ENCODE data around the gene TUT1. TPM values are rescaled to one million over a fixed set of nuclear protein-coding genes. Genes with fewer than 3 reads are reported as not detected.

The TUT1 gene
- total RNA-seq, 1 experiment from 2014 or later: 20.7 TPM

DNA sequence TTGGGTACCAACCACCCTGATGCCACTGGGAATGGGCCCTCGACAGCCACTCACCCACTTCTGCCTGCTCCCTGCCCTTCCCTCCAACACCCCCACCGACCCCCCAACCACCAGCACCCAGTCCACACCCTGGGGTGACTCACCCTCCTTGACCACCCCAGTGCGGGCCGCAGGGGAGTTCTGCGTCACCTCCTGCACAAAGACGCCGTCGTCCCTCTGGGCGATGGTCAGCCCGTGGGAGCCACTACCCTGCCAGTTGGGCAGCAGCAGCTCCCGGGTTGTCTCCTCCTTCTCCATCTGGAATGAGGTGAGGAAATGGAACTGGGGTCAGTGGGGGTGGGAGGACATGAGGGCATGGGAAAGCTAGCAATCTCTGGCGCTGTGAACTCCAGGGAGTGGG lies 55.5 kb downstream of the TUT1 start:
- no peak for TF ChIP-seq CTCF (conservative IDR thresholded peaks at IDR 0.05)
- H3K23me2 ChIP-seq (ENCODE audit: insufficient read length, low read depth, low read length, poor library complexity, severe bottlenecking): no peaks in the 10 kb centered on the region
- H2BK20ac ChIP-seq (ENCODE audit: low read depth, low read length, poor library complexity, severe bottlenecking): no peak overlapping the region
- H4K91ac ChIP-seq (ENCODE audit: insufficient read length, low read depth, low read length): no peak overlapping the region
- no peaks in the 10 kb centered on the region for H3K79me1 ChIP-seq (ENCODE audit: insufficient read depth, low read depth, low read length, poor library complexity, severe bottlenecking)
- no peak overlapping the region for H2AFZ ChIP-seq (ENCODE audit: low read length)
- Mint-ChIP-seq H3K9me3 (peaks cover 0 to 6% of the 10 kb centered on the region in 2 experiments; a peak in 1 of 5 replicates), H3K36me3 (ENCODE audit: insufficient read depth in 1 of 3, low read depth in 3 of 3) (peaks cover 2 to 40% (median 31%) of the 10 kb centered on the region in 3 experiments; a peak in 5 of 7 replicates), H3K4me1 (peaks cover 10 to 15% of the 10 kb centered on the region in 2 experiments), H3K4me3 (no peak overlapping the region), H3K27me3 (ENCODE audit: low read depth) (peaks cover 2% of the 10 kb centered on the region; the same call in 1 of the 2 replicates), H3K27ac (no peak overlapping the region)
- no peak overlapping the region for H3K14ac ChIP-seq (ENCODE audit: insufficient read depth, low read length)
- H3K9me3 ChIP-seq (ENCODE audit: control insufficient read depth, low read depth, low read length): no peaks in the 10 kb centered on the region
- no peaks in the 10 kb centered on the region for H3K79me2 ChIP-seq (ENCODE audit: insufficient read depth, low read length)
- H3K4ac ChIP-seq (ENCODE audit: low read depth, low read length): no peak overlapping the region
- no peak overlapping the region for H2BK15ac ChIP-seq (ENCODE audit: low read depth, low read length)
- no peak overlapping the region for H4K8ac ChIP-seq (replicated peaks; ENCODE audit: insufficient read length, low read depth, low read length)
- H2BK12ac ChIP-seq (ENCODE audit: insufficient read length, low read depth, low read length): no peak overlapping the region
- no peak overlapping the region for H2BK120ac ChIP-seq (ENCODE audit: low read depth, low read length, poor library complexity, severe bottlenecking)
- no peak overlapping the region for H3K23ac ChIP-seq (ENCODE audit: insufficient read length, low read depth, low read length)
- no peak overlapping the region for H3K27ac ChIP-seq (ENCODE audit: insufficient read length, low read depth, low read length)
- no peak overlapping the region for H2BK5ac ChIP-seq (ENCODE audit: insufficient read length, low read length)
- no peaks in the 10 kb centered on the region; the same call in 1 of the 2 replicates for H3K4me1 ChIP-seq (ENCODE audit: insufficient read depth, low read length)
- H3K27me3 ChIP-seq (ENCODE audit: insufficient read depth, low read length): no peaks in the 10 kb centered on the region
- no peak overlapping the region for H3K4me2 ChIP-seq (ENCODE audit: insufficient read depth, insufficient read length, low read length)
- no peak overlapping the region for H4K5ac ChIP-seq (ENCODE audit: insufficient read length, low read depth, low read length)
- no peak overlapping the region for H3K56ac ChIP-seq (ENCODE audit: insufficient read length, low read depth, low read length)
- no peak overlapping the region for H3K18ac ChIP-seq (ENCODE audit: insufficient read length, low read depth, low read length)
- H4K20me1 ChIP-seq (ENCODE audit: control insufficient read depth, insufficient read depth, insufficient read length): no peaks in the 10 kb centered on the region
- no CpG with 5 or more reads among the region's 12 CpGs for WGBS (ENCODE audit: extremely low coverage, insufficient read length, low lambda C conversion rate)
- H3T11ph ChIP-seq (ENCODE audit: low read length): no peak overlapping the region
- no peak overlapping the region for H3K9ac ChIP-seq (ENCODE audit: extremely low read depth, insufficient read length, low read length)
- no peak for DNase-seq
- no peak overlapping the region for H2AK5ac ChIP-seq (ENCODE audit: insufficient read length, low read length)

All from H9 (cell line).